Embryonic facial prominence (tissue), 1 donor: ENCODE results near the gene USP44.

ENCODE experiments used
- DNase-seq: peaks from one replicate; pipeline ENCODE4 v3.0.0-alpha.2; 2016; ENCODE audit errors: extremely low spot score

The USP44 gene

GRCh38 chr12:95548056-95548538 lies 3.2 kb downstream of the USP44 start:
- no peak for DNase-seq

GRCh38 chr12:95547522-95548055 lies 3.7 kb downstream of the USP44 start:
- no peak for DNase-seq

- no peak for DNase-seq
Observed at GRCh38 chr12:95546491-95546813, 4.8 kb downstream of the USP44 start.

GRCh38 chr12:95545731-95546490 lies 5.4 kb downstream of the USP44 start:
- DNase-seq = no peak

- no peak for DNase-seq
Observed at GRCh38 chr12:95545303-95545702, 6.0 kb downstream of the USP44 start.

GRCh38 chr12:95544756-95545155 lies 6.5 kb downstream of the USP44 start:
- DNase-seq = no peak

- no peak for DNase-seq
Observed at GRCh38 chr12:95543305-95543704, 8.0 kb downstream of the USP44 start.

GRCh38 chr12:95541436-95541835 lies 9.8 kb downstream of the USP44 start:
- no peak for DNase-seq

- DNase-seq = no peak
Observed at GRCh38 chr12:95538656-95539055, 12.6 kb downstream of the USP44 start.

GRCh38 chr12:95538006-95538405 lies 13.3 kb downstream of the USP44 start:
- DNase-seq = no peak

GRCh38 chr12:95533985-95534384 lies 17.3 kb downstream of the USP44 start:
- DNase-seq = no peak

- no peak for DNase-seq
Observed at GRCh38 chr12:95532851-95533250, 18.4 kb downstream of the USP44 start.

- DNase-seq = peak; percentile 68
Observed at GRCh38 chr12:95529693-95530225, 21.5 kb downstream of the USP44 start.

- DNase-seq = no peak
Observed at GRCh38 chr12:95528431-95528830, 22.8 kb downstream of the USP44 start.

GRCh38 chr12:95522692-95523091 lies 28.6 kb downstream of the USP44 start:
- DNase-seq = no peak

GRCh38 chr12:95520816-95521215 lies 30.5 kb downstream of the USP44 start:
- DNase-seq = no peak

GRCh38 chr12:95518944-95519343 lies 32.3 kb downstream of the USP44 start:
- no peak for DNase-seq

- no peak for DNase-seq
Observed at GRCh38 chr12:95517246-95517645, 34.0 kb downstream of the USP44 start.

GRCh38 chr12:95516757-95517156 lies 34.5 kb downstream of the USP44 start:
- DNase-seq = no peak

- DNase-seq = no peak
Observed at GRCh38 chr12:95515197-95515596, 36.1 kb downstream of the USP44 start.

- no peak for DNase-seq
Observed at GRCh38 chr12:95513599-95513998, 37.7 kb downstream of the USP44 start.

- DNase-seq = no peak
Observed at GRCh38 chr12:95511977-95512376, 39.3 kb downstream of the USP44 start.

GRCh38 chr12:95509300-95509699 lies 42.0 kb downstream of the USP44 start:
- DNase-seq = no peak
